IPS-NIHi7 (cell line): ENCODE measurements around the gene HRAS.
"Not testable (repeated sequence)": the region's sequence is repeated elsewhere in the genome, so short reads cannot be mapped to it uniquely, and the experiment has no call there.

ENCODE experiments used
- DNase-seq: peaks from one replicate; pipeline ENCODE4 v3.0.0; 2012; ENCODE audit warnings: mixed read lengths; ENCODE audit errors: extremely low spot score

HRAS gene

GRCh38 chr11:535519-536454 is at the start of gene HRAS:
TSS of gene HRAS (minus strand) at chr11:535576.
- DNase-seq: peak; percentile 100

- no peak for DNase-seq
These were observed 48.9 kb upstream of the HRAS start for GRCh38 chr11:584287-584686.

- DNase-seq: no peak
These were observed 46.4 kb upstream of the HRAS start for GRCh38 chr11:581752-582151.

GRCh38 chr11:581342-581741 is 46.0 kb upstream of the HRAS start:
- DNase-seq: no peak

- DNase-seq: no peak
These were observed 44.6 kb upstream of the HRAS start for GRCh38 chr11:579830-580601.

GRCh38 chr11:578276-579035 is 43.1 kb upstream of the HRAS start:
- no peak for DNase-seq

GRCh38 chr11:577611-577894 is 42.2 kb upstream of the HRAS start:
- DNase-seq: no peak

GRCh38 chr11:576811-577610 is 41.6 kb upstream of the HRAS start:
- no peak for DNase-seq

GRCh38 chr11:575996-576768 is 40.8 kb upstream of the HRAS start, which contains the start of gene PHRF1:
TSS of gene PHRF1 (plus strand) at chr11:576470. CDS start at chr11:581513, 5,043 bp downstream.
- DNase-seq: peak; percentile 99

GRCh38 chr11:575313-575995 is 40.1 kb upstream of the HRAS start:
- DNase-seq: no peak

- DNase-seq: no peak
These were observed 39.4 kb upstream of the HRAS start for GRCh38 chr11:574632-575312.

GRCh38 chr11:574031-574570 is 38.7 kb upstream of the HRAS start:
- DNase-seq: not testable (repeated sequence)

GRCh38 chr11:573146-573759 is 37.9 kb upstream of the HRAS start:
- DNase-seq: no peak

GRCh38 chr11:571802-572185 is 36.4 kb upstream of the HRAS start:
- DNase-seq: no peak

- no peak for DNase-seq
These were observed 33.9 kb upstream of the HRAS start for GRCh38 chr11:569158-569885.

- DNase-seq: peak; percentile 96
These were observed 33.2 kb upstream of the HRAS start for GRCh38 chr11:568306-569157.
